GM12892 (cell line): Measurements from ENCODE around the gene GDF15.

ENCODE experiments used
- POLR2A ChIP-seq: IDR thresholded peaks from 2 replicates; pipeline ENCODE4 v1.6.1; 2011; ENCODE audit warnings: low read depth, low read length, control low read depth
- POLR2AphosphoS5 ChIP-seq: IDR thresholded peaks from 2 replicates; pipeline ENCODE4 v1.6.1; 2011; ENCODE audit warnings: low read depth, low read length, control low read depth

DNA sequence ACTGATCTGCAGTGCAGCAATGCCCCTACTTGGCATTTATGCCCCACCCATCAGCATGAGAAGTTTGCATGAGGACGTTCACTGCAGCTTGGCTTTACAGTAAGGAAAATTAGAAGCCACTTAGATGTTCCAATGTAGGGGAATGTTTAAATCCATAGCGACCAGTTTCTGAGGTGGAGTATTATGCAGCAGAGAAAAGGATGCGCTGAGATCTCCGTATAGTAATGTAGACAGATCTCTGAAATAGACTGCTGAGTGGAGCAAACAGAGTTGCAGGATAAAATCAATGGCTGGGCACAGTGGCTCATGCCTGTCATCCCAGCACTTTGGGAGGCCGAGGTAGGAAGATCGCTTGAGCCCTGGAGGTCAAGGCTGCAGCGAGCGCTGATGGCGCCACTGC lies 35.5 kb upstream of the GDF15 start:
- TF ChIP-seq POLR2A, result no peak
- no peak for TF ChIP-seq POLR2AphosphoS5
